ENCODE measurements around the gene RBP7. TPM values are rescaled to one million over a fixed set of nuclear protein-coding genes. Genes with fewer than 3 reads are reported as not detected.

Gene RBP7
- total RNA-seq, 1 donor from 2014 or later: 6.2 TPM

Small RNA genes lying within 50 kb of the gene (small RNA-seq; reads per million reads assigned to genes)
- not detected for gene MIR5697 (ENCODE audit: low replicate concordance)

Other genes with a start within 250 kb of the RBP7 start
- gene CLSTN1, start 173.3 kb upstream of the RBP7 start, total RNA-seq: 110 TPM
- gene CTNNBIP1, start 87.0 kb upstream of the RBP7 start, total RNA-seq: 38.3 TPM
- gene LZIC, start 53.8 kb upstream of the RBP7 start, total RNA-seq: 52.6 TPM
- 11.9 TPM for gene NMNAT1, start 53.8 kb upstream of the RBP7 start, total RNA-seq
- gene UBE4B, start 35.7 kb downstream of the RBP7 start, total RNA-seq: 32.2 TPM
- 301 TPM for gene KIF1B, start 213.3 kb downstream of the RBP7 start, total RNA-seq